NCI-H226 (cell line): ENCODE results near the gene MASP2.
"Not testable (repeated sequence)": the region's sequence is repeated elsewhere in the genome, so short reads cannot be mapped to it uniquely, and the experiment has no call there.

Experiments used
- DNase-seq: peaks from one replicate; pipeline ENCODE4 v3.0.0-alpha.2; 2015

The MASP2 gene

DNA sequence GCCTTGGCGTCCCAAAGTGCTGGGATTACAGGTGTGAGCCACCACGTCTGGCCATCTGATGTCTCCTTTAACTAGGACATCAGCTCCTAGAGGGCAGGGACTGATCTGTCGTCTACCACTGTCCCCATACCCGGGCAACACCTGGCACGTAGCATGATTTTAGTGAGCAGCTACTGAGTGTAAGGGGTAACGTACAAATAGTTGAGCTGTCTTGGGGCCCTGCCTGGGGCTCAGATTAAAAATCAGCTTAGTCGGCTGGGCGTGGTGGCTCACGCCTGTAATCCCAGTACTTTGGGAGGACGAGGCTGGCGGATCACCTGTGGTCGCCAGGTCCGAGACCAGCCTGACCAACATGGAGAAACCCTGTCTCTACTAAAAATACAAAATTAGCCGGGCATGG, 11.0 kb upstream of the MASP2 start:
- no peak for DNase-seq

- no peak for DNase-seq
Measured at GRCh38 chr1:11057477-11057876, 10.4 kb upstream of the MASP2 start.

DNA sequence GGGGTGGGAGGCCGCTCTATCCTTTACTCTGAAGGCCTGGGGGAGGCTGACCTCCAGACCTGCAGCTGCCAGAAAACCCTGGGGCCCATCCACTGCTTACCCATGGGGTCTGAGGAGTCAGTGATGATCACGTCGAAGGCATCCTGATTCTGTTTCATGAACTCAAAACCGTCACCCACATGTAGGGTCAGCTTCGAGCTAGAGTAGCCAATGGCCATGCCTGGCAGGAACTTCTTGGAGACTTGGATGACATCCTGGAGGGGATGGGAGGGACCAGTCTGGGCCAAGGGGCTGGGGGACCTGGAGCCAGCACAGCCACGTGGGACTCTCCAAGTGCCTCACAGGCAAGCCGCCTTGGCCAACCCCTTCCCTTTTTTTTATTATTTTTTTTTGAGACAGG, 9.5 kb upstream of the MASP2 start:
- DNase-seq = no peak

DNA sequence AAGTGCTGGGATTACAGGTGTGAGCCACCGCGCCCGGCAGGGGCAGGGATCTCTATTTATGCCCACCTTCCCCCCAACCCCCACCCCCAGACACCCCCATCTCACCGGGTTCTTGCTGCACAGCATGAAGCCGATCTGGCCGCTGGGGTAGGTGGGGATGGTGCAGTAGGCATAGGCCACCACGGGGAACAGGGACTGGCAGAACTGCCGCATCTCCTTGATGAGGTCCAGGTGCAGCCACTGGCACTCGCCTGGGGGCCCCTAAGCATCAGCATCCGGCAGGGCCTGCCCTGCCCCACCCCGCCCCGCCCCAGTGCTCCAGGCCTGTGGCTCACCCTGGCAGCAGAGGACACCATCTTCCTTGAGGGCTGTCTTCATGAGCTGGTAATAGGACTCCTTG, 8.6 kb upstream of the MASP2 start:
- DNase-seq = no peak

GRCh38 chr1:11054666-11055065, 7.6 kb upstream of the MASP2 start:
- DNase-seq = no peak

- no peak for DNase-seq
Measured at GRCh38 chr1:11054181-11054580, 7.1 kb upstream of the MASP2 start.

DNA sequence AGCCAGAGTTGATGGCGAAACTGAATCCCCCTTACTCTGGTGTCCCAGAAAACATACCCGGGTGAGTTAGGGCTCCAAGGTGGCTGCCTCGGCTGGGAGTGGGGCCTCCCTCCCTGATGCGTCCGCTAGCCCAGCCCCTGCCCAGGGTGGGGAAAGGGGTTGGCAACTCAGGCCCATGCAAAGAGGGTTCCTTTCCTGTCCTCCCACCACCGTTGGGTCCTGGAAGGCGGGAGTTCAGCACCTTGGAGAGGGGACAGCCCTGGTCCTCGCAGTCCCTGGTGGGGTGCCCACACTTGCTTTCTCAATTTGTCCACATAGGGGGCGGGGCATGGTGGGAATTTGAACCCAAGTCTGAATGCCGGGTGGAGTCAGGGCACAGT, 6.7 kb upstream of the MASP2 start:
- no peak for DNase-seq

DNA sequence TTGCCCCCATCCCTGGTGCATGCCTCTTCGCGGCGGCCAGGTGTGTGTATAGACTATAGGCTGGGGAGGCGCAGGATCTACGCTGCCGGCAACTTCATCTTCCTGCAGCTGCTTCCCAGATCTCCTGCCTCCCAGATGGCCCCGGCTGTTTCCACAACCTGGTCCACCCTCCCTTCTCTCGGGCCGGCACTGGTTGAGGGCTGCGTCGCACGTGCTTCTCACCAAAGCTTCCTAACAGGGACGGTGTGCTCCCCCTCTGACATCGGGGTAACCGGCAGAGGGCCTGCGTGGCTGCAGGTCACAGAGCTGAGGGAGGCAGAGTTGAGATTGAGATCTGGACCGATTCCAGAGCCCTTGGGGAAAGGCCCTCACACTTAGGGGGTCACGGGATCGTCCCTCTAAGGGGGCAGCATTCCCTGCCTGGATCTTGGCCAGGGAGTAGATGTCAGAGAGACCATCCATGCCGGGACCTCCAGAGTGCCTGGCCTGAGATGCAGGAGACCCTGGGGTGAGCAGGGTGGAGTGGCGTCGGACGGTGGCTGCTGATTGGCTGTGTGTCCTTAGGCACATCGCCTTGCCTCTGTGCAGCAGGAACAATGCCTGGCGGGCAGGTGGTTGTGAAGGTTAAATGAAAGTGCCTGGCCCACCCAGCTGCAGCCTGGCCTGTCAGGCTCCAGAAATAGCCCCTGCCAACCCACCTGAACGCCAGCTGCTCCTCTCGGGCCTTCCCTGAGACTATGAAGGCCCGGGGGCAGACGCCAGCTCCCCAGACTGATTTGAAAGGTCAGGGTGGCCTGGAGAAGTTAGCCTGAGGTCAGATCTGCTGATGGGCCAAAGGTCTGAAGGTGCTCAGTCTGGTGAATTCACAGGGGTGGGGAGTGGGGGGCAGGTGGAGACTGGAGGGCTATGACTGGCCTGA, 6.1 kb upstream of the MASP2 start:
- no peak for DNase-seq

DNA sequence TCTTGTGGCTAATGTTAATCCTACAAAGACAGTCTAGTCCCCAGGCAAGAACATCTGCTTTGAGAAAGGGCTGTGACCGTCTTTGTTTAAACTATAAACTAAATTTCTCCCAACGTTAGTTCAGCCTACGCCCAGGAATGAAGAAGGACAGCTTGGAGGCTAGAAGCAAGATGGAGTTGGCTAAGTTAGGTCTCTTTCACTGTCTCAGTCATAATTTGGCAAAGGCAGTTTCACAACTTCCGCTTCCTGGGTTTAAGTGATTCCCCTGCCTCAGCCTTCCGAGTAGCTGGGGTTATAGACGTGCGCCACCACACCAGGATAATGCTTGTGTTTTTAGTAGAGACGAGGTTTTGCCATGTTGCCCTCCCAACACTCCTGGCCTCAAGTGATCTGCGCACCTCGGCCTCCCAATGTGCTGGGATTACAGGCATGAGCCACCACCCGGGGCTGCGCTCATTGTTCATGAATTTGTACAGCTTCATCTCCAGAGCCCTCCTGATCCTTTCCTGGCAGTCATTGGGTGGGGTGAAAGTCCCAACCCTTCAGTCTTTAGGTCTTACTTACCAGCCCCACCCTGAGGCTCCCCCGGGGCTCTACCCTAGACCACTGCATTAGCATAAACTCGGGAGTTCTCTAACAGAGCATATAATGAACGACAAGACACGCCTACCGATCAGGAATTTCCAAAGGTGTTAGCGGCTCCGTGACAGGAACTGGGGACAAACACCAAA, 4.9 kb upstream of the MASP2 start:
- DNase-seq = no peak

- not testable (repeated sequence) for DNase-seq
Measured at GRCh38 chr1:11051121-11051520, 4.1 kb upstream of the MASP2 start.

- no peak for DNase-seq
Measured at GRCh38 chr1:11046270-11046566, 821 bp downstream of the MASP2 start.

DNA sequence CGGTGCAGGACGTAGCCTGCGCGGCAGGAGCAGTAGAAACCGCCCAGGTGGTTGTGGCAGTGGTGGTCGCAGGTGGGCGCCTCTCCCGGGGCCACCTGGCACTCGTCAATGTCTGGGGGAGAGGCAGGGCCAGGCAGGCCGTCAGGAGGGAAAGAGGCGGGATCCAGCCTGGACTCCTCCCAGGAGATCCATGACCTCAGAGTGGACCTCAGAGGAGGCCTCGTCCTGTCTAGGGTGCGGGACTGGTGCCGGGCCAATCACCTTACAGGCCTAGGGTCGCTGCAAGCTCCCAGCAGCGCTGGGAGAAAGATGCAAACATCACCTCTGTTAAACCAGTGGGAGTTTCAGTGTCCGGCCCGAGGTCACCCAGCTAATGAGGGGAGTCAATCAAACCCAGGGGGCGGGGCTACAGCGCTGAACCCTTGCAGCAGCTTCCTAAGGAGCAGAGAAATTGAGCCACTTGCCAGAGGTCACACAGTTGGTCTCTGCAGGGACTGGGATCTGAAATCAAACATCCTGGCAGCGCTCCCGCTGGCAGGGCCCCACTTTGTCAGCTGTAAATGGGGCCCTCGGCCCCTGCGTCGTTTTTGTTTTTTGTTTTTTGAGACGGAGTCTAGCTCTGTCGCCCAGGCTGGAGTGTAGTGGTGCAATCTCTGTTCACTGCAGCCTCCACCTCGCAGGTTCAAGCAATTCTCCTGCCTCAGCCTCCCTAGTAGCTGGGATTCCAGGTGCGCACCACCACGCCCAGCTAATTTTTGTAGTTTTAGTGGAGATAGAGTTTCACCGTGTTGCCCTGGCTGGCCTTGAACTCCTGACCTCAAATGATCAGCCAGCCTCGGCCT, 1.4 kb downstream of the MASP2 start:
- DNase-seq = no peak

- no peak for DNase-seq
Measured at GRCh38 chr1:11044849-11045427, 2.1 kb downstream of the MASP2 start.

DNA sequence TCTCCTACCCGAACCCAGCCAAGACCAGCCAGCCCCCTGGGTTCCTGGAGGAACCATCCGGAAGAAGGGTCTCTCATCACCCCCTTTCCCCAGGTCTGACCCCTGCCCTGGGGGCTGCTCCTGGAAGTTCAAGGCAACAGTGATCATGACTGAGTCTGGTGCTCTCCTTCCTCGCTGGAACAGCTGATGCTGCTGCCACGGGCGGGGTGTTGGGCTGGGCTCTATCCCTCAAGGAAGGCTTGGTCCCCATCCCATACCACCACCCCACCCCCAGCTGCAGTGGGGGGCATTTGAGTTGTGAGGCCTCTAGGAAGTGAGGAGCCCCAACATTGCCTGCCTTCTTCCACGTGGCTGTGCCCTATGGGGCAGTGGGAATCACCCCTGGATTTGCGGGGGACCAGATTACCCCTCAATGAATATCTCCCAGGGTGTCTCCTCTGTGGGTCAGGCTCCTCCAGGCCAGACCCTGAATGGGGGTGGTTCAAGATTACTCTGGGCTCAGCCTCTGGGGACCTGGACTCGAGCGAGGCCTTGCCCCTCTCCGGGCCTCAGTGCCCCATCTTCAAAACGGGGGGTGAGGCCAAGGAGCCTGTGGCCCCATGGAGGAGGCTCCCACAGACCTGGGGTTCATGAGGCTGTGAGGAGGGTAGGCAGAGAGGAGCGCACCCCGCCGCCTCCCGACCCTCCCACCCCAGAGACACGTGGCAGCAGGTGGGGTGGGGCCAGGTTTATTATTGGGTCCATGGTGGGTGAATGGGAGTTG, 2.8 kb downstream of the MASP2 start:
- DNase-seq = no peak

DNA sequence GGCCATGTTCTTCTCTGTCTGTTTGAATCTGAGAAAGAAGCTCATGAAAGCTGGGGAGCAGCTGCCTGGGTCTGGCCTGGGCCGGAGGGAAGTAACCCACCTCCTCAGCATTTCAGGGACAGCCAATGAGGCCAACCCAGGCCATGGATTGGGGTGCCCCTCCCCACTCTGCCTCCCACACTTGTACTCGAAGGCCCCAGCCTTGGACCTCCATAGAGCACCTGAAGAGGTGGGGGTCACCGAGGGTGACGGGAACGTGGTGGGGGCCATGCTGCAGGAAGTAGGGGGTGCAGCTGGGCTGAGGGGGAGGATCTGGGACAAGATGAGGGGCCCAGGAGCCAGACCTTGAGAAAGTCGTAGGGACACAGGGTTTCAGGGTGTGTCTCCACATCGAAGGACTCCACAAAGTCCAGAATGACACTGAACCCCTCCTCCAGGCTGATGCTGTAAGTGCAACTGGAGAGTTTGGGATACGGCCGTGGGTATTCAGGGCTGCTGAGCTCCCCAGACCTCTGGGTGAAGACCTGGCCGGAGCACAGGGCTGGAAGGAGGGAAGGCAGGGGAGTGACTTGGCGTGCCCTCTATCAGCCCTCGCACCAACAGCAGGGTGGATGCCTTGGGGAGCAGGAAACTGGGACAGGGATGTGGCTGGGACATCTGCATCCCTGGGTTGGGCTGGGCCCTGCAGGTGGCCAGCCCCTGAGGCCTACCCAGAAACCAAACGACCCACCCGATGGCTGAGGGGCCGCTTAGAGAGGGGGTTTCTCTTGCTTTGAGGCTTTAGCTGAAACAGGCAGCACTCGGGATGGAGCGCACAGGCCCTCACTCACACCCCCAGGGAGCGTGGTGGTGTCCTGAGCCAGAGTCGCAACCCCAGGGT, 3.8 kb downstream of the MASP2 start:
- DNase-seq = no peak

- no peak for DNase-seq
Measured at GRCh38 chr1:11042065-11042464, 5.0 kb downstream of the MASP2 start.

DNA sequence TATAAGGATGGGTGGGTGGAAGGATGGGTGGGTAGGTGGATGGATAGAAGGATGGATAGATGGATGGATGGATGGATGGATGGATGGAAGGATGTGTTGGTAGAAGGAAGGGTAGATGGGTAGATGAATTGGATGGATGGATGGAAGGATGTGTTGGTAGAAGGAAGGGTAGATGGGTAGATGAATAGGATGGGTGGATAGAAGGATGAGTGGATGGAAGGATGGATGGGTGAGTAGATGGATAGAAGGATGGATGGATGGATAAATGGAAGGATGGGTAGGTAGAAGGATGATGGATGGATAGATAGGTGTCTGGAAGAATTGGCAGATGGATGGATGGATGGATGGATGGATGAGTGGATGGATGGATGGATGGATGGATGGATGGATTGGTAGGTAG, 6.0 kb downstream of the MASP2 start:
- DNase-seq = no peak

DNA sequence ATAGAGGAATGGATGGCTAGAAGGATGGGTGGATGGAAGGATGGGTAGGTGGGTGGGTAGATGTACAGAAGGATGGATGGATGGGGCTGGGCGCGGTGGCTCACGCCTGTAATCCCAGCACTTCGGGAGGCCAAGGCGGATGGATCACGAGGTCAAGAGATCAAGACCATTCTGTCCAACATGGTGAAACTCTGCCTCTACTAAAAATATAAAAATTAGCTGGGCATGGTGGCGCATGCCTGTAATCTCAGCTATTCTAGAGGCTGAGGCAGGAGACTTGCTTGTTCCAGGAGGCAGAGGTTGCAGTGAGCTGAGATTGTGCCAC, 7.0 kb downstream of the MASP2 start:
- not testable (repeated sequence) for DNase-seq

GRCh38 chr1:11039351-11040104, 7.5 kb downstream of the MASP2 start:
- DNase-seq = no peak

DNA sequence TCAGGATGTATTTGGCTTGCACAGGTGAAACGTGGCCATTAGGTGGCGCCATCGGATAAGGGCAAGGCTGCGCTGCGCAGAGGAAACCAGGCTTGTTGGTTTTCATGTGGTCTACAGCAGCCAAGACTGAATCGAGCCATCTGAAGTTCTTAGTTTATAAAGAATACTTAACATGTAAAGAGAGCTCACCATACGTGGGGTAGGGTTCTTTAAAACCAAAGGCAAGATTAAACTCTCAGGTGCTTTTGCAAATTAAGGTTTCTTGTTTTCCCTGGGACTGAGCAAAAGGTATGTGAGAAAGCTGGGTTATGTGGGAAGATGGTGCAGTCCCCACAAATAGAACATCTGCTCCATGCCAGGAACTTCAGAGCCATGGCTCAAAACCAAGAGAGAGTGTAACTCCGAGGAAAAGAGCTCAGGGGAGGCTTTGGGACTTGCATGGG, 9.3 kb downstream of the MASP2 start:
- DNase-seq = peak; percentile 46
